DND-41 (cell line): ENCODE data around the gene PGRMC2.

Source experiments
- EZH2 ChIP-seq: IDR thresholded peaks from 3 replicates; pipeline ENCODE4 v1.6.1; 2012; ENCODE audit warnings: borderline replicate concordance, low read depth, mild to moderate bottlenecking, moderate library complexity, low read length, inconsistent platforms; ENCODE audit not compliant: severe bottlenecking
- TF ChIP-seq, protein P1 (sequence below): IDR thresholded peaks from 2 replicates; pipeline ENCODE4 v1.5.1; 2012; ENCODE audit warnings: borderline replicate concordance, low read length, moderate library complexity, mild to moderate bottlenecking; ENCODE audit not compliant: poor library complexity, severe bottlenecking; ENCODE audit errors: extremely low read depth

DNA sequence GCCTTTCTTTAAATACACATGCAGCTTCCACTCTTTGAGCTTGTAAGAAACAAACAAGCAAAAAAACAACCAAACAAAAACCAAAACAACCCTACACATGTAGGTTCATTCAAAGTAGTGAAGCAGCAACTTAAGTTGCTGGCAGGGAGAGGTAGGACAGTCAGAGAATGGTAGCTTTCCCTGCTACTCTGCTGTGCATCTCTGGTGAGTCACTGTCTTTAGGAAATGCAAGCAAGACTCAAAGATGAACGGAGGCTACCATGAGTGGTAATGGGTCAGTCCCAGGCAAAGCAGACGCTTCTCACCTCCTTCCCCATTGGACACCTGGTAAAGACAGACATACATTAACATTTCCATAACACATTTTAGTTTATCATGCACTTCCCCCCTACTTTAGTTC, 43.2 kb downstream of the PGRMC2 start:
- no peak for TF ChIP-seq EZH2
- TF ChIP-seq, protein P1, sequence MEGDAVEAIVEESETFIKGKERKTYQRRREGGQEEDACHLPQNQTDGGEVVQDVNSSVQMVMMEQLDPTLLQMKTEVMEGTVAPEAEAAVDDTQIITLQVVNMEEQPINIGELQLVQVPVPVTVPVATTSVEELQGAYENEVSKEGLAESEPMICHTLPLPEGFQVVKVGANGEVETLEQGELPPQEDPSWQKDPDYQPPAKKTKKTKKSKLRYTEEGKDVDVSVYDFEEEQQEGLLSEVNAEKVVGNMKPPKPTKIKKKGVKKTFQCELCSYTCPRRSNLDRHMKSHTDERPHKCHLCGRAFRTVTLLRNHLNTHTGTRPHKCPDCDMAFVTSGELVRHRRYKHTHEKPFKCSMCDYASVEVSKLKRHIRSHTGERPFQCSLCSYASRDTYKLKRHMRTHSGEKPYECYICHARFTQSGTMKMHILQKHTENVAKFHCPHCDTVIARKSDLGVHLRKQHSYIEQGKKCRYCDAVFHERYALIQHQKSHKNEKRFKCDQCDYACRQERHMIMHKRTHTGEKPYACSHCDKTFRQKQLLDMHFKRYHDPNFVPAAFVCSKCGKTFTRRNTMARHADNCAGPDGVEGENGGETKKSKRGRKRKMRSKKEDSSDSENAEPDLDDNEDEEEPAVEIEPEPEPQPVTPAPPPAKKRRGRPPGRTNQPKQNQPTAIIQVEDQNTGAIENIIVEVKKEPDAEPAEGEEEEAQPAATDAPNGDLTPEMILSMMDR = no peak
